HG03066 (cell line): ENCODE results near the gene SECTM1.
"Not testable (repeated sequence)": the region's sequence is repeated elsewhere in the genome, so short reads cannot be mapped to it uniquely, and the experiment has no call there.

Experiments used
- ATAC-seq: cut with Tn5 transposase; IDR thresholded peaks from one replicate; pipeline ENCODE4 v1.9.1; 2021; ENCODE audit warnings: low read depth; ENCODE audit not compliant: unreplicated experiment

The SECTM1 gene

GRCh38 chr17:82370471-82371332 is 37.1 kb upstream of the SECTM1 start:
- ATAC-seq, result no peak

DNA sequence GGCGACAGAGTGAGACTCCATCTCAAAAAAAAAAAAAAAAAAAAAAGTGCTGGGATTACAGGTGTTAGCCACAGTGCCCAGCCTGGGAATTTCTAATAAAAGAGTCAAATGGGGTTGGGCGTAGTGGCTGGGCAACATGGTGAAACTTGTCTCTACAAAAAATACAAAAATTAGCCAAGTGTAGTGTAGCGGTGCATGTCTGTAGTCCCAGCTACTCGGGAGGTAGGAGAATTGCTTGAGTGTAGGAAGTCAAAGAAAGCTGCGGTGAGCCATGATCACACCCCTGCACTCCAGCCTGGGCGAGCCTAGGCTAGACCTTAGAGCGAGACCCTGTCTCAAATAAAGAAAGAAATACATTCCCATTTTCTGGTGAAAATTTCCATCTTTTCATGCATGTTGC is 35.6 kb upstream of the SECTM1 start:
- no peak for ATAC-seq

DNA sequence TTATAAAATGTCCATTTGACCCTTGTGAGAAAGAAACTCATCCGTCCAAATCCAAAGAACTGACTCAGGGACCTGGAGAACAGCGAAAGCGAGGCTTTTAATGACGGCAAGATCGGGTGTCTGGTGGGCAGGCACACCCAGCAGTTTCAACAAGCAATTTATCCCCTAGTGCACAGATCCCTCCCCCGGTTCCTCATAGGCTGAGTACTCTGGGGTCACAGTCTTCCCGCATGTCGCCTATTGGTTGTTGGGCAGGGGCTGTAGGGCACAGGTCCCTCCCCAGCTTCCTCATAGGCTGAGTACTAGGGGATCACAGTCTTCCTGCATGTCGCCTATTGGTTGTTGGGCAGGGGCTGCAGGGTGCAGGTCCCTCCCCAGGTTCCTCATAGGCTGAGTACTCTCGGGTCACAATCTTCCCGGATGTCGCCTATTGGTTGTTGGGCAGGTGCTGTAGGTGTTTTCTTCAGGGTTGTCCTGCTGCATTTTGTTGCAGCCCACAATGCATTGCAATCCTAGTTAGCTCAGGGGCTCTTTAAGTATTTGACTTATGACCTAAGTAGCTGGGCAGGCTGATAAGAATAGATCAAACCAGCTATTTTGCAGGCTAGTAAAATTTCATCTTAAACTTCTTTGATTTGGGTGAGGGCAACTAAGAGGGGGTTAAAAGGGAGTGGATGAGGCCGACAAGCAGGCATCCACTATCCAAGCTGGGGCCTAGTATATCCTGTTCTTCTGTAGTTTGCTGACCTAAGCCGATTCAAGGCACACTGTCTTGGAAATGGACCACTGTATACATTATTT is 34.4 kb upstream of the SECTM1 start:
- no peak for ATAC-seq

DNA sequence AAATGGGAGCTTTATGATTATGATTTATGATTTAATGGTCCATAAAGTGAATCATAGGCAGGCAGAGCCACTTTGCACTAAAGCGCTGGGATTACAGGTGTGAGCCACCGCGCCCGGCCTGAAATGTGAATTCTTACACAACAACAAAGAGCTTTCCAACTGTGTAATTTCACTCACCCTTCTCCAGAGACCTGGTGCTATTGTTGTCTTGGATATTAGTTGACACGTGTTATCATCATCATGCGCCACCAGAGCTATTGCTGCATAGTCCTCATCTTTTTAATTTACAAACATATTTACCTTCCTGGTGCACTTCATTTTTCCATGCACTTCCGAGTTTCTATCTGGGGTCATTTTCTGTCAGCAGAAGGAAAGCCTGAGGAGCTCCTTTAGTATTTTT is 33.2 kb upstream of the SECTM1 start:
- ATAC-seq, result no peak

GRCh38 chr17:82365606-82366295 is 32.2 kb upstream of the SECTM1 start:
- ATAC-seq, result no peak

GRCh38 chr17:82361885-82362633 is 28.5 kb upstream of the SECTM1 start:
- ATAC-seq, result no peak

DNA sequence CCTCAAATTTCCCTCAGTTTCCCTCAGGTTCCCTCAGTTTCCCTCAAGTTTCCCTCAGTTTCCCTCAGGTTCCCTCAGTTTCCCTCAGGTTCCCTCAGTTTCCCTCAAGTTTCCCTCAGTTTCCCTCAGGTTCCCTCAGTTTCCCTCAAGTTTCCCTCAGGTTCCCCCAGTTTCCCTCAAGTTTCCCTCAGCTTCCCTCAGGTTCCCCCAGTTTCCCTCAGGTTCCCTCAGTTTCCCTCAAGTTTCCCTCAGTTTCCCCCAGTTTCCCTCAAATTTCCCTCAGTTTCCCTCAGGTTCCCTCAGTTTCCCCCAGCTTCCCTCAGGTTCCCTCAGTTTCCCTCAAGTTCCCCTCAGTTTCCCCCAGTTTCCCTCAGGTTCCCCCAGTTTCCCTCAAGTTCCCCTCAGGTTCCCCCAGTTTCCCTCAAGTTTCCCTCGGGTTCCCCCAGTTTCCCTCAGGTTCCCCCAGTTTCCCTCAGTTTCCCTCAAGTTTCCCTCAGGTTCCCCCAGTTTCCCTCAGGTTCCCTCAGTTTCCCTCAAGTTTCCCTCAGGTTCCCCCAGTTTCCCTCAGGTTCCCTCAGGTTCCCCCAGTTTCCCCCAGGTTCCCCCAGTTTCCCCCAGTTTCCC is 26.0 kb upstream of the SECTM1 start:
- not testable (repeated sequence) for ATAC-seq

GRCh38 chr17:82358465-82359350 is 25.1 kb upstream of the SECTM1 start, which contains the start of gene TEX19:
TEX19 (plus strand) TSS chr17:82359247; CDS start chr17:82362151, 2,904 bp downstream.
- ATAC-seq, result no peak

- no peak for ATAC-seq
Observed at GRCh38 chr17:82357394-82357793, 23.8 kb upstream of the SECTM1 start.

GRCh38 chr17:82356845-82357355 is 23.3 kb upstream of the SECTM1 start:
- no peak for ATAC-seq

DNA sequence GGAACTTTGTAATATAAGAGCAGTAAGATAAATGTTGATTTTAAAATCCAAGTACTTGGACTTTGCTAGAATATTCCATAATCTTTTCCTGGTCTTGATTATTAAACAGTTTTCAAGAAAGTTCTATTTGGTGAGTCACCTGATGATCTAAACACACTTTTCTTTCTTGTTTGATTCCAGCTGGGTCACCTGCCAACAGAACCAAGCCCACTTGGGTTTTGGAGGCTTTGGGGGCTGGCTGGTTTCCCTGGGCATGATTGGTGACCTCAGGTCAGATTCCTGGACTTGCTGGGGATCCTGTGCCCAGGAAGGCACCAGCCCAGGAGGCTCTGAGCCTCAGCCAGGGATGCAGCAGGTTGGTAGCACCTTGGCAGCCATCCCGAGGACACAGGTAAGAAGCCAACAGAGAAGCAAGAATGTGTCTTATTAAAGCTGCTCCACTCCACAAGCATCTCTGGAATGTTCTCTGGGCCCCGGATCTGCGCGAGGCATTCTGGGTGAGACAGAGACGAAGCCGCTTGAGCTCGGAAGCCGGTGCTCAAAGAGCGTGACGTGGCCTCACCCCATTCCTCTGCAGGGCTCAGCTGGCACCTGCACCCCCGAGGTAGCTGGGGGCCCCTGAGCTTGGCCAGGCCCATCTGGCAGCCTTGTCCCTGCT is 22.3 kb upstream of the SECTM1 start:
- ATAC-seq, result no peak

DNA sequence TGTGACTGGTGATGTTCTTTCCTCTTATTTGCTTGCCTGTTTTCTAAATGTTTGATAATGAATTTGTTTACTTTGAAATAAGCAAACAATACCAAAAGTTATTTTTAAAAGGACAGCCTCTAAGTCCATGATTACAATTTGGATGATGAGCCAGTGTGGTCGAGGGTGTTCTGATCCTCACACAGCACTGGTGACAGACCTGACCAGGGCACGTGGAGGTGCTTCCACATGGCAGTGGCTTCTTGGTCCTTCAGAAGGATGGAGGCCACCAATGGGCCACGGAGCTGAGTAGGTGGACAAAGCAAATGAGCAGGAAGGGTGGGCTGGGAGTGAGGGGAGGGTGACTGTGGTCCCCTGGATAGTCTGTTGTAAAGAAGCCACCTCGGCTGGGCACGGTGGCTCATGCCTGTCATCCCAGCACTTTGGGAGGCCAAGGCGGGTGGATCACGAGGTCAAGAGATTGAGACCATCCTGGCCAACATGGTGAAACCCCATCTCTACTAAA is 21.3 kb upstream of the SECTM1 start:
- ATAC-seq, result no peak

GRCh38 chr17:82353484-82353883 is 19.9 kb upstream of the SECTM1 start:
- ATAC-seq, result no peak

DNA sequence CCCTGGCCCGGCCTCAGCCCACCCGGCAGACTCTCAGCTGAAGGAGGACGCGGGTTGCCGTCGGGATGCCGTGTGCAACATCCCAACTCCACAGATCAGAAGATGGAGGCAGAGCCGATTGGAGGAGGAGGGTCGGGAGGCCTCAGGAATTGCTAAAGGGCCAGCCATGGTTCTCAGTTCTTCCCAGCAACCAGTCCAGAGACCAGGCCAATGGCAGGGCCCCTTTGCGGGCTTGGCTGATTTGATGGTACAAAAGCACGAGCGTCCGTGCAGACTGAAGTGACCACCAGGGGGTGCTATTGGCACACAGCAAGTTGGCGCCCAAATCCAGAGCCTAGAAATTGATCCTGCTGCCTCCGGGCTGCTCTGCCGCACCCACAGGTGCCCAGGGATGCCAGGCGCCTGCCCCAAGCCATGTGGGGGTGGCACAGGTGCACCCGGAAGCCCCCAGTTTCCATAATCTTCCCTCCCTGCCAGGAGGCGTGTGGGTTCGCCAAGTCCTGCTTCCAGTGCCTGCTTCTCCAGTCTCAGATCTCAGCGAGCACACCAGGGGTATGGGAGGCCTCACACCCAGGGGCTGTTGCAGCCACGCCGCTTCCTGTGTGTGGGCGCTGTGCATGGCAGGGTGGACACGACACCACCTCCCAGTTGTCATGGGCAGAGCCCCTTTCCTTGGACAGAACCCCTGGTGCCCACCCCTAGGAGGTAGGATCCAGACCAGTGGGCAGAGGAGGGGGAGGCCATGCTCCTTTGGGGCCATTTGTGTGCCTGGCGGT is 18.3 kb upstream of the SECTM1 start:
- ATAC-seq, result no peak

GRCh38 chr17:82351254-82351712 is 17.7 kb upstream of the SECTM1 start:
- peak; percentile 54 for ATAC-seq

DNA sequence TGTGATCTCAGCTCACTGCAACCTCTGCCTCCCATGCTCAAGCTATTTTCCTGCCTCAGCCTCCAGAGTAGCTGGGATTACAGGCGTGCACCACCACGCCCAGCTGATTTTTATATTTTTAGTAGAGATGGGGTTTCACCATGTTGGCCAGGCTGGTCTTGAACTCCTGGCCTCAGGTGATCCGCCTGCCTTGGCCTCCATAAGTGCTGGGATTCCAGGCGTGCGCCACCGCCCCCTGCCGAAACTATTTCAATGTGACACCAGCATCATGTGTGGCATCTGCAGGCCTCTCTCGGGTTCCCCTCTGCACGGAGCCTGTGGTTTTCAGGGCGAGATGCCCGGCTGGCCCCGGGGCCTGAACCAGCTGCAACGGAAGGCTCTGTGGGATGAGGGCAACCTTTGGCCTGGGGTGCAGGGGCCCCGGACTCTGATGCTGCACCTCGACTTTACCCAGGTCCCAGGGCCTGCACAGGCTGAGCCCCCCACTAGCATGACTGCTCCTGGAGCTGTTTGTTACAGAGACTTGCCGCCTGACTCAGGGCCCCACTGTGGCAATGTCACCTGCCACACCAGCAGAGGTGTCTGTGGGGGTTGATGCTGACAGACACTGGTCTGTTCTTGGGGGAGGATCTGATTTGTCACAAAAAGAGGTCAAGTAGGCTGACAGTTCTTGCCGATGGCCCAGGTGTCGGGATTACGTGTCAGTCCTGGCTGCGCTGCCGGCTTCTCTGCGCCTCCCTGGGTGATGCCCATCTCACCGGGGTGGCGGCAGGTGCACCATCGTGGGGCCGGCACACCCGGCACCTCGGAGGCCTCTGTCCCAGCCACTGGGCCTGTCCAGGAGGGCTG is 16.8 kb upstream of the SECTM1 start:
- ATAC-seq, result no peak
